HG03039 (cell line): ENCODE data around the gene LCN10.

Experiments used
- ATAC-seq: cut with Tn5 transposase; IDR thresholded peaks from one replicate; pipeline ENCODE4 v1.9.1; 2021; ENCODE audit warnings: mild to moderate bottlenecking, moderate library complexity; ENCODE audit not compliant: unreplicated experiment

Gene LCN10

DNA sequence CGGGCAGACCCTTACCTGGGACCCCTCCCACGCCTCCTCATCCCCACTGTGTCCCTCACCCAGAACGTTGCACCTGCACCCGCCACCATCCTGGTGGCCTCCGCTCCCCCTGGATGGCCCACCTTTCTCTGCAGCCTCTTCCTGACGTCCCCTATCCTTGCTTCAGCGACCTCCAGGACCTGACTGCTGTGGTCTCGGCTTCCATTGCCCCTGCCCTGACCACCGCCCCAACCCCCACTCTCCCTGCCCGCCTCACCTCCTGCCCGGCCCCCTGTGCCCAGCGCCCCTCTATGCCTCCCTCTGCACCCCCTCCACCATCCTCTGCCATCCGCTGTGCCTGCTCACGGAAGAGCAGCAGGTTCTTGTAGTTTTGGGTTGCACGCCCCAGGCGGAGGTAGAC is 2.2 kb downstream of the LCN10 start:
- no peak for ATAC-seq

DNA sequence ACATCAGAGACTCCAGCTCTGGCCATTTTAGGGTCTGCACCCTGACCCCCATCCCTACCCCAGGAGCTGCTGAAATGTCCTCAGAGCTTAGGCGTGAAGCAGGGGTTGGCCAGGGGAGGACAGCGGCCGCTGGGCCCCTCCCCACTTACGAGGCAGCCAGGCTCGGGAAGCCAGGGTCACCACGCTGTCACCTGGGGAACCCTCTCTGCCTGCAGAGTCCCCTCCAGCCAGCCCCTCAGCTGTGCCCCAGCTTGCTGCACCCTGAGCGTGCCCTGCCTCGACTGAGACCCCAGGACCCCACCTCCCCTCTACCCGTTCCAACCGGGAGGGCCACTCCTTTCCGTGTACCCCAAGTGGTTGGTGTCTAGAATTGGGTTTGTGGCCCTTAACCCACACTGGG is 2.7 kb downstream of the LCN10 start:
- no peak for ATAC-seq

DNA sequence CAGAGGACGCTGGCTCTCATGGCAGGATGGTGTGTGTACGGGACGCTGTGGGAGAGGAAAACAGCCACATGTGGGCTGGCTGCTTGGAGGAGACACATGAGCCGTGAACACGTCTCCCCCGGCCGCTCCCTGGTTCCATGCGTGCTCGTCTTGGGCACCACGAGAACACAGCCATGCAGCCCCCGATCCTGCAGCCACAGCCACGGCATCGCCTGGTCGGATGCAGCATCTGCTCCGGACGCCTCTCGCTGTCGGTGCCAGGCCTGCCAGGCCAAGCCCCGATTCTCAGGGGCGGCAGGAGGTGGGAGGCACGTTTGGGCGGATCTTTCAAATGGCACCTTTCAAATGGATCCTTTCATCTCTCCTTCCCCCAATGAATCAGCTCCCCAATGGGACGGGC is 3.2 kb downstream of the LCN10 start:
- ATAC-seq = no peak

DNA sequence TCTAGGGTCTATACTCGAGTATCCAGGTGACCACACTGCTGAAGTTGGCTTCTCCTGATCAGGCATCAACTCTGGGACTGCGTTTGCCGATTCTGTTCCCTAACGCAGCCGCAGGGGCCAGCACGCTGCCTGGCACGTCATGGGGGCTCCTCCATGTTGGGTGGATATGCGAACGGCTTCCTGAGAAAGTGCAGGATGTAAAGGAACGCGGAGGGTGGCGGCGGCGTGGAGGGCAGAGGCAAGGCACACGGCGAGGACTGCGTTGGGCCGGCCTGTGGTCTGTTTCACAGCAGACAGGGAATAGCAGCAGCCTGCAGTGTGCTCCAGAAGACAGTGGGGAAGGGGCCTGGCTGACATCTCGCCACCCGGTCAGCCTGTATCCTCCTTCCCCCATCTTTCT is 3.8 kb downstream of the LCN10 start:
- no peak for ATAC-seq

DNA sequence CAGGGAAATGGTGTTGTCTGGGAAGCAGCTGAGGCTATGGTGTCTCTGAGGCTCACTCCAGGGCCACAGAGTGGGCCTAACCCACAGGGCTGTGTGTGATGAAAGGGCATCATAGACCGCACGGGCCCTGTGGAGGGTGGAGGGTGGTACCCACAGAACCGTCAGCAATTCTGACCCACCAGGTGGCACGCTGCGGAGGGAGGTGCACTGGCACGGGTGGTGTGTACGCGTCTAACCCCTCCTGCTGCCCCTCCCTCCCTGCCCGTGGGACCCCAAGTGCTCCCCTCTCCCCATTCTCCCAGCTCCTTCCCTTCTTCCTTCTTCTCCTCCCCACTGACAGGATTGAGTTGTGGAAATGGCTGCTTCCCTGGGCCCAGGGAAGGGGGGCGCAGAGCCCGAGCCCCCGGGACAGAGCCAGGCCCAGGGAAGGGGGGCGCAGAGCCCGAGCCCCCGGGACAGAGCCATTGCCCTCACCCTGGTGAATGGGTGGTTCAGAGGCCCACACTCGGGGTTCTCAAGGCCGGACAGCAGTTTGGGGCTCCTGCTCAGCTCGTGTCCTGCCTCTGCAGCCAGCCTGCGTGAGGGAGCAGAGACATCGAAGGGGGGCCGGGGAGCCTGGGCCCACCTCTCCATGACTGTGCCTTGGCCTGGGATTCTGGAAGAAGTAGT is 6.8 kb downstream of the LCN10 start:
- no peak for ATAC-seq

DNA sequence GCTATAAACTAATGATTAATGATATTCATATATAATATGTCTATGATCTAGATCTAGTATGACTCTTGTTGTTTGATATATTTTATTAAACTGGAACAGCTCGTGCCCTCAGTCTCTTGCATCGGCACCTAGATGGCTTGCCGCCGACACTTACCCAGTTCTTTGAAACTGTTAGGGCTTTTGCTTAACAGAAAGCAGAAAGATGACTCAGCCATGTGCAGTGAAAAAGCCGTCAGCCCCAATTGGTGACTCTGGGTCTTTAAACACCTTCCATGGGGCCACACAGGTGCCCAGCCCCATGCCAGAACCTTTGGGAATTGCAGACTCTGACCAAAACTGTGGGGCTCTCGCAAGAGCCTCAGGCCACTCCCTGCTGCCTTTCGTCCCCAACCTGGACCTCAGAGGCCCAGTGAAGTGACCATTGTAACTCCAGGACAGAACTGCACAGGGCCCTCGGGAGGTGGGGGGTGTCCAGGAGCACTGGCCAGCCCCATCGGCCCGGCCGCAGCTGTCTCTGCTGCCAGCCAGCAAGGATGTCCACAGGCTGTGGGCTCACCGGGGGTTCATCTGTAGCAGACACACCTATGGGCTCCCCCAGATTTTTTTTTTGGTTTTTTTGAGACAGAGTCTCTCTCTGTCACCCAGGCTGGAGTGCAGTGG is 7.8 kb downstream of the LCN10 start:
- ATAC-seq = no peak

DNA sequence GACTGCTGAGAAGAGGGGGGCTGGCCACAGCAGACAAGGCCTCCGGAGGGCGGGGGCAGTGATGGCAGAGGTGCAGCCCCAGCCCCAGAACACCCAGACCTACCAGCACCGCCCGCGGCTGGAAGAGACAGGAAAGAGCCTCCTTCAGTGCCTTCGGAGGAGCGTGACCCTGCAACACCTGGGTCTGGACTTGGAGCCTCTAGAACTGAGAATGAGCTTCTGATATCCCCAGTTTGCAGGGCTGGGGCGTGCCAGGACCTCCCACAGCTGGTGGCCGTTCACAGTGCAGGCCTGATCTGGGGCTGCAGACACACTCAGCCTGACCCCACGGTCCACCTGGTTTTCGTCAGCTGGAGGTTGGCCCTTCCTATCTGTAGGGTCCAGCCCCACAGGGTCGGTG is 9.1 kb downstream of the LCN10 start:
- no peak for ATAC-seq

DNA sequence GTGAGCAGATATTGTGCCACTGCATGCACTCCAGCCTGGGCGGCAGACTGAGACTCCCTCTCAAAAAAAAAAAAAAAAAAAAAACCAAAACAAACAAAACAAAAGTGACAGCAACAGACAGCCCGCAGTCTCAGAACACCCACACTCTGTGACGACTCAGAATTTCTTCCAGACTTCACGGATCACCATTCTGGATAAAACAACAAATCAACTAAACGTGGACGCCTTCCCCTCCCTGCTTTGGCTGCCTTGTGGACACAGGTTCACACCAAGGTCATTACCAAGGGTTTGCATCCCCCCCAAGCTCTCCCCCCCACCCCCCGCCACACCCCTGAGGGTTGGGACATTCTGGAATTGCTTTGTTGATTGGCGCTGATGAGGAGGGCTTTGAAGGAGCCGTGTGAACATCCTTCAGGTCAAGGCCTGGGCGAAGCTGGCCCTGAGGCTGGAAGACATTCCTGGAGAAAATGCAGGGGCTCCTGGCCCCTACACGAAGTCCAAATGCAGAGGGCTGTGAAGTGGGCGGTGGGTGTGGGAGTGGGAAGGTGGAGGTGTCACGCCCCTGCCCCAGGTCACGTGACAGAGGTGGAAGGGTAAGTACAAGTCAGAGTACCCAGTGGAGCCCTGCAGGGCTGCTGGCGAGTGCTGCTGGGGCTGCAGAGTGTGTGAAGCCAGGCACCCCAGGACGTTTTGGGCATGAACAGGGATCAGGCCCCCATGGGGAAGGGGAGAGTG is 10.1 kb downstream of the LCN10 start:
- ATAC-seq = no peak

DNA sequence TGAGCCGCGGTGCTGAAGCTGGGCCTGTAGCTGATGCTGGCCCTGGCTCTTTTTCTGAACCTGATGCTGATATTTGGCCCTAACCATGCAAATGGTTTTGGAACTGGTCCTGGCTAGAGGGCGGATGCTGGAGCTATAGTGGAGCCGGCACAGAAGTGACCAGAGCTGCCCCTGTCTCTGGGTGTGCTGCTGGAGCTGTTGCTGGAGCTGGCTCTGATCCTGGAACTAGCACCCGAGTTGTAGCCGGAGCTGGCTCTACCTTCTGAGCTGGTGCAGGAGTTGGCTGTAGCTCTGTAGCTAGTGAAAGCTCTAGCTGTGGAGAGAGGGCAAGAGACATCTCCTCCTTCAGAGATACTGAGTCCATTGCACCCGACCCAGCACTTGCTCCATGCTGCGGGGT is 12.8 kb downstream of the LCN10 start:
- ATAC-seq = no peak

DNA sequence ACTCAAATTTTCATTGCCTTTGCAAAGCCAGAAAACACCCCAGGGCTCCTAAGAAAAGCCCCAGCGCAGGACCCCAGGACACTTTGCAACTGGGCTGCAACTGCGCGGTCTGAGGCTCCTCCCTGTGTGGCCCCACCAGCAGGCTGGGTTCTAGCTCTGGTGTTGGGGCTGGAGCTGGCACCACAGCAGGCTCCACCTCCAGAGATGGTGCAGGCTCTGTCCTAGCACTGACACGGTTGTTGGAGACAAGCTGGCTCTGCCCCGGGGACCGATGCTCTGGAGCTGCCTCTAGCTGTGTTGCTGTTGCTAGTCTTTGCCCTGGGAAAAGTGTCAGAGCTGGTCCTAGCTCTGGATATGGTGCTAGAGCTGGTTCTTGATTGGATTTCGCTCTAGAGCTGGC is 13.6 kb downstream of the LCN10 start:
- ATAC-seq = no peak

DNA sequence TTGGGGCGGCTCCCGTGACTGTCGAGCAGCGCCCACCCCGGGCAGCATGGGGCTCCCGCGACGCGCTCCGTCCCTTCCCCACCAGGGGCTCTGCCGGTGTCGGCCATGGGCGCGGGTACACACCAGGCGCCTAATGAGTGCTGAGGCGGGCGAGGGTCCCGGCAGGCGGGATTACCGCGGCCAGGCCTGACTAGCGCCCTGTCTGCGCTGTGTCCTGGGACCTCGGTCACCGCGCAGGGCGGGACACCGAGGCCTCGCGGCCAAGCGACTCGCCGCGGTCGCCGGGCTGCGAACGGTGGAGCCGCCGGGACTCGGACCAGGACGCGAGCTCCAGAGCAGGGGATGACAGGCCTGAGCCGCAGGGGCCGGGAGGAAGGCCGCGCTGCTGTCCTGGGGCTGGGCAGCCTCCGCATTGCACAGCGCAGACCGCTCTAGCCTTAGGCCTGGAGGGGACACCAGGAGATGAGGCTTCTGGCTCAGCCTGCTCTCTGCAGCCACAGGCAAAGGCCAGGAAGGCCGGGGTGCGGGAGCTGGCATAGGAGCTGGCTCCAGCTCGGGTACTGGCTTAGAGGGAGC is 14.1 kb downstream of the LCN10 start:
- ATAC-seq = peak; percentile 19

DNA sequence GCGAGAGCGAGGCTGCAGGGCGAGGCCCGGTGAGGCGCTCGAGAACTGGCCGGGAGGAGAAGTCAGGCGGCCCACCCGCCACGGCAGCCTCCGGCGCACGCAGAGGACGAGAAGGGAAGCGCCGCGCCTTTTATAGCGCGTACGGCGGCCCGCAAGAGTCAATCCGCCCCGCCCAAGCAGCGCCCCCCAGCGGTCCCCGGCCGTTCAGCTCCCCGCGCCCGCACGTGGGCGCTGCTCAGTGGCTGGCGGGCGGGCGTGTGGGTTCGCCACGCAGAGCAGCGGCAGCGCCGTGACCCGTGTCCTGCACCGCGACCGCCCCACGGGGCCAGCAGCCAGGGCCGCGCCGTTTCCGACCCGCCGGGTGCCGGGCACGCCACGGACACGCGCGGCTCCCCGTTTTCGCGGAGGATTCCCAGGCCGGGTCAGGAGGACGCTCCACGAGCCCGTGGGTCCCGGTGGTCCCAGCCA is 14.6 kb downstream of the LCN10 start:
- ATAC-seq = peak; percentile 62

DNA sequence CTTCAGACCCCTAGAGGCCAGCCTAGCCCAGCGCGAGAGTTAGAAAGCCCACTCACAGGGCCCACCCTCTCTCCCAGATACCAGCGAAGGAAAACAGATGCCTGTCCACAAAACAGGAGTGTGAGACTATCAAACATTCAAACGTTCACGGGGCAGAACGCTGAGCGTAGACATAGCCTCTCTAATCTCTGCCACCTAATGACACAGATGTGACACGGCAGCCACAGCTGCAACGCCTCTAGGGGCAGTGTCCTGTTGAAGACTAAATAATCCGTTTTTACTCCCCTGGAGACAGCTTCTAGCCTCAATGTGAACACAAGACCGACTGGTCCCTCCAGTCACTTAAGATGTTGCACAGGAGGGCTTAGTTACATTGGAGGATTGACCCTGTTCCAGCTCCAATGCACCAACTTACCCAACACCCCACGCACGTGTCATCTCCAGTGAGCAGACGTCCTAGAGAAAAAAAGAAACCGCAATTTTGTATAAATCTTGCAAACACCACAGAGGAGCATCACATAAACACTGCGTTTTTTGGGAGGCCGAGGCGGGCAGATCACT is 16.0 kb downstream of the LCN10 start:
- ATAC-seq = no peak

DNA sequence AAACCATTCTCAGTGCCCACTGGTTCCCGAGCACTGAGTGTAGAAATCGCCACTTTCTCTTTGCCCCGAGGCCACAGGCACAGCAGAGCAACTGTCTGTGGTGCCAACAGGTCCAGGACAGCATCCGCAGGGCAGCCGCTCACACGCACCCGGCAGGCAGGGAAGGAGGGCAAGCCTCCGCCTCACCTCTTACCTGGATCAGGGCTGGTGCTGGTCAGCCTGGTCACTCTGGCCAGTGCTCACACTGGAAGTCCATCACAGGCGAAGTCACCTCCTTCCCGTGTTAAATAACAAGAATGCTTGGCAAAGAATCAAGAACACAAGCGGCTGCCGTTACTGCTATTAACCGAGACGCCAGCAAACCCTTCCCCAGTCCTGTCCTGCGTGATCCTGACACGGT is 16.6 kb downstream of the LCN10 start:
- no peak for ATAC-seq

DNA sequence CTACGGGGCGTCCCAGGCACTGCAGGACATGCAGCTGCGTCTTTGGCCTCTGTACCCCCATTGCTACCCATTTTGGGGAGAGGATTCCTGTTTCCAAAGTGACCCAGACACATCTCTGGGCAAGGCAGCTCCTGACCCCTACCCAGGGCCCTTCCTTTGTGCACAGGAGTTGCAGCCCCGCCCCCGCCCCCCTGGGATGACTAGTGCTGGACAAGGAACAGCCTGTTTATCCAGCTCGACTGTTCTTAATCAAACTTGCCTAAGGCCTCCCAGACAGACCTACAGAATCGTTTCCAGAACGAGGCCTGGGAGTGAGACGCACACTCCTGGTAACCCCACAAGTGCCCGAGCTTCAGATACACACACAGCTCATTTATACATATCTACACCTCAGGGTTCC is 17.1 kb downstream of the LCN10 start:
- ATAC-seq = no peak

DNA sequence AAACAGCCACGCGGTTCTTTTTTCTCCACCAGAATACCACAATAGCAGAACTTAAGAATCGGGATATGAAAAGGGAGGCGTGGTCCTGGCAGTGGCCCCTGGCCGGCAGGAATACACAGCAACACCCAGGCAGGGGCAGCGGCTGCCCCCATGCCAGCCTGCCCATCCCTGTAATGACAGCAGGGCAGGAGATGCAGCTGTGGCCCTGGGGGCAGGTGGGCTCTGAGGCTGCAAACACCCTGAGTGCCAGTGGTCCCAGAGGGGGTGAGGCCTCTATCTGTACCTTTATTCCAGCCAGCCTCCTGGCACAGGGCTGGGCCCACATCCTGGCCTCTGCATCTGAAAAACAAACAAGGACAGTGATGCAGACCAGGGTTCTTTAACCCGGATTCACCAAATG is 18.0 kb downstream of the LCN10 start:
- ATAC-seq = no peak

DNA sequence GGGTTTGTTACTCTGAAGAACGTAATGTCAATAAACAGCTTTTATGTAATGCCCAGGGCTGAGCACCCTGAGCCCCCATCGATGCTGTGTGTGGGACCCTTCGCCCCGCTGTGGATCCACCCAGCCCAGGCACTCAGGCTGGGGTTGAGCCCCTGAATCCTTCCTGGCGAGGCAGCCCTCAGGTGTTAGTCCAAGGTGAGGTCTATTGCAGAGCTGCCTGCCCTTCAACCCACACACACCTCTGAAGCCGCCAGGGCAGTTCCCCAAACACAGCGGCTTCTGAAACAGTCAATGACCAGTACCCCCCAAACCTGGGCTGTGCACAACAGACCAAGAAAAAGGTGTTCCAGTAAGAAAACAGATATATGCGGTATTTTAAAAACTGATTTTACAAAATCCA is 18.8 kb downstream of the LCN10 start:
- ATAC-seq = no peak

DNA sequence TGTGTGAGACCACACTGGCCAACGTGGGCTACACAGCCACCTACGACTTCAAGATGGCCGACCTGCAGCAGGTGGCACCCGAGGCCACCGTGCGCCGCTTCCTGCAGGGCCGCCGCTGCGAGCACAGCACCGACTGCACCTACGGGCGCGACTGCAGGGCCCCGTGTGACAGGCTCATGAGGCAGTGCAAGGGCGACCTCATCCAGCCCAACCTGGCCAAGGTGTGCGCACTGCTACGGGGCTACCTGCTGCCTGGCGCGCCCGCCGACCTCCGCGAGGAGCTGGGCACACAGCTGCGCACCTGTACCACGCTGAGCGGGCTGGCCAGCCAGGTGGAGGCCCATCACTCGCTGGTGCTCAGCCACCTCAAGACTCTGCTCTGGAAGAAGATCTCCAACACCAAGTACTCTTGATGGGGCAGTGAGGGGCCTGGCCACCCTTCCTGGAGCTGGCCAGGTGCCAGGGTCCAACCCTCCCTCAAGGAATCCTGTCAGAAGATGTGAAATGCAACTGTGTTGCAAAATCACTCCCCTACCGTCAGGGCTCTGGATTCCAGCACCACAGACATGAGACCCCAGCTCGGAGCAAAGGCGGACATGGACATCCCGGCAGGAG is 19.3 kb downstream of the LCN10 start:
- ATAC-seq = no peak

DNA sequence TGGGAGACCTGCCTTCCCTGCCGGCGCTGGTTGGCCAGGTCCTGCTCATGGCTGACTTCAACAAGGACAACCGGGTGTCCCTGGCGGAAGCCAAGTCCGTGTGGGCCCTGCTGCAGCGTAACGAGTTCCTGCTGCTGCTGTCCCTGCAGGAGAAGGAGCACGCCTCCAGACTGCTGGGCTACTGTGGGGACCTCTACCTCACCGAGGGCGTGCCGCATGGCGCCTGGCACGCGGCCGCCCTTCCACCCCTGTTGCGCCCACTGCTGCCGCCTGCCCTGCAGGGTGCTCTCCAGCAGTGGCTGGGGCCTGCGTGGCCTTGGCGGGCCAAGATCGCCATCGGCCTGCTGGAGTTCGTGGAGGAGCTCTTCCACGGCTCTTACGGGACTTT is 19.8 kb downstream of the LCN10 start:
- no peak for ATAC-seq

DNA sequence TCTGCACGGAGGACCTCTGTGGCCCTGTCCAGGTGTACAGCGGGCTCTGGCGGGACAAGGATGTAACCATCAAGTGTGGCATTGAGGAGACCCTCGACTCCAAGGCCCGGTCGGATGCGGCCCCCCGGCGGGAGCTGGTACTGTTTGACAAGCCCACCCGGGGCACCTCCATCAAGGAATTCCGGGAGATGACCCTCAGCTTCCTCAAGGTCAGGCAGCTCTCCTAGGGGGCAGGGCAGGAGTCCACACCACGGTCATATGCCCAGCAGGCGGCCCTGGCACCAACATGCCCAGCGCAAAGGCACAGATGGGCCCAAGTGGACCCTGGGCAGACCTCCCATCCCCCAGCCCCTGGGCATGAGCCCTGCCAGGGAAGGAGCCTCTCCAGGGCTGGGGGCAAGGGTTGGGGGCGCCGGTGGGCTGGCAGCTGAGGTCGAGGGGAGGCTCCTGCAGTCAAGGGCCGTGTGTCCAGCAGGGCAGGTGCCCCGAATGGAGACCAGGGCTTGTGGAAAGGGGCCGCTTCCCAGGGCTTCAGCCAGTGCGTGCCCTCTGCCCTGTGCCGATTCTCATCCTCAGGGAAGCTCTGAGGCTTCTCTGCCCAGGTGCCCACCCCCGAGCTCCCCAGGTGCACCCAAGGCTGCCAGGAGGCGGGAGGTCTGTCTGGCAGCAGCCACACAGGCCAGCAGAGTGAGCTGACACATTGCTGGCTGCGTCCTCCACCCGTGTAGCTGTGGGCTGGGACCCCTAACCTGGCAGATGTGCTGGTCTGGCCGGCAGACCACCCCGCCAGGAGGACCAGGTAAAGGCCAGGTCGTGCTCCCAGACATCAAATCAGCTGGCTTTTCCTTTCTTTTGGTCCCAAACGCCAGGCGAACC is 20.4 kb downstream of the LCN10 start:
- ATAC-seq = no peak
